ENCODE data around the gene FIBCD1.

FIBCD1 gene

GRCh38 chr9:130923611-130924447, 15.2 kb downstream of the FIBCD1 start:
- DNase-seq (ENCODE audit: low read depth in 3 of 3, low spot score in 1 of 3), result no peak

GRCh38 chr9:130922893-130923610, 16.0 kb downstream of the FIBCD1 start:
- DNase-seq (ENCODE audit: low read depth in 3 of 3, low spot score in 1 of 3), result no peak

GRCh38 chr9:130921989-130922892, 16.8 kb downstream of the FIBCD1 start:
- DNase-seq (ENCODE audit: low read depth in 3 of 3, low spot score in 1 of 3), result no peak

GRCh38 chr9:130921300-130921988, 17.6 kb downstream of the FIBCD1 start:
- DNase-seq (ENCODE audit: low read depth in 3 of 3, low spot score in 1 of 3), result no peak

GRCh38 chr9:130920762-130921299, 18.2 kb downstream of the FIBCD1 start:
- no peak for DNase-seq (ENCODE audit: low read depth in 3 of 3, low spot score in 1 of 3)

GRCh38 chr9:130920233-130920632, 18.8 kb downstream of the FIBCD1 start:
- DNase-seq (ENCODE audit: low read depth in 3 of 3, low spot score in 1 of 3), result no peak

- no peak for DNase-seq (ENCODE audit: low read depth in 3 of 3, low spot score in 1 of 3)
Observed at GRCh38 chr9:130919559-130920145, 19.4 kb downstream of the FIBCD1 start.

GRCh38 chr9:130918826-130919558, 20.1 kb downstream of the FIBCD1 start:
- no peak for DNase-seq (ENCODE audit: low read depth in 3 of 3, low spot score in 1 of 3)

GRCh38 chr9:130918101-130918825, 20.8 kb downstream of the FIBCD1 start:
- no peak for DNase-seq (ENCODE audit: low read depth in 3 of 3, low spot score in 1 of 3)

GRCh38 chr9:130917168-130917960, 21.7 kb downstream of the FIBCD1 start:
- no peak for DNase-seq (ENCODE audit: low read depth in 3 of 3, low spot score in 1 of 3)

GRCh38 chr9:130915096-130915447, 24.0 kb downstream of the FIBCD1 start:
- DNase-seq (ENCODE audit: low read depth in 3 of 3, low spot score in 1 of 3), result no peak

GRCh38 chr9:130914417-130915095, 24.5 kb downstream of the FIBCD1 start:
- no peak for DNase-seq (ENCODE audit: low read depth in 3 of 3, low spot score in 1 of 3)

GRCh38 chr9:130913599-130914416, 25.2 kb downstream of the FIBCD1 start:
- DNase-seq (ENCODE audit: low read depth in 3 of 3, low spot score in 1 of 3), result no peak

- no peak for DNase-seq (ENCODE audit: low read depth in 3 of 3, low spot score in 1 of 3)
Observed at GRCh38 chr9:130912932-130913598, 26.0 kb downstream of the FIBCD1 start.

- no peak for DNase-seq (ENCODE audit: low read depth in 3 of 3, low spot score in 1 of 3)
Observed at GRCh38 chr9:130911254-130912049, 27.6 kb downstream of the FIBCD1 start.
